SU-DHL-6 (cell line): ENCODE data around the gene KCTD19.
A peak's percentile ranks its signal among the peaks of the same experiment; 100 is the strongest.

Source experiments
- H2AFZ ChIP-seq: fragments of 200-600 bp; sonication (generic); 2 replicates; pipeline ENCODE4 v1.6.1; 2014; ENCODE audit warnings: low read depth, mild to moderate bottlenecking, moderate library complexity, mixed read lengths, antibody characterized with exemption, low read length; ENCODE audit not compliant: severe bottlenecking
- H3F3A ChIP-seq: fragments of 200-600 bp; shearing (Covaris generic); 2 replicates; pipeline ENCODE4 v1.6.0; 2016; ENCODE audit warnings: antibody characterized with exemption, mild to moderate bottlenecking; ENCODE audit not compliant: insufficient read depth
- H3K27ac ChIP-seq: fragments of 200-600 bp; sonication (generic); 2 replicates; pipeline ENCODE4 v1.5.1; 2016; ENCODE audit warnings: low read depth, mild to moderate bottlenecking, low read length, moderate library complexity, mixed read lengths
- H3K27me3 ChIP-seq: fragments of 200-600 bp; sonication (generic), shearing (Covaris generic); 2 replicates; pipeline ENCODE4 v1.6.0; 2014; ENCODE audit warnings: mild to moderate bottlenecking, low read length
- H3K36me3 ChIP-seq: fragments of 200-600 bp; sonication (generic); 2 replicates; pipeline ENCODE4 v1.6.1; 2014; ENCODE audit warnings: mild to moderate bottlenecking, low read length, mixed read lengths
- H3K4me2 ChIP-seq: fragments of 300-600, 200-600 bp; shearing (Covaris generic), sonication (generic); 2 replicates; pipeline ENCODE4 v1.6.0; 2014; ENCODE audit warnings: low read length, low read depth, mild to moderate bottlenecking; ENCODE audit not compliant: poor library complexity, severe bottlenecking
- H3K4me3 ChIP-seq: fragments of 200-600 bp; sonication (generic); 2 replicates; pipeline ENCODE4 v1.5.1; 2014; ENCODE audit warnings: antibody characterized with exemption, low read length, mild to moderate bottlenecking, mixed read lengths; ENCODE audit not compliant: insufficient read depth, poor library complexity, severe bottlenecking
- H3K79me2 ChIP-seq: fragments of 200-600 bp; sonication (generic); 2 replicates; pipeline ENCODE4 v1.6.1; 2014; ENCODE audit warnings: mild to moderate bottlenecking, low read length, moderate library complexity; ENCODE audit not compliant: insufficient read depth
- H3K9ac ChIP-seq: fragments of 200-600 bp; sonication (generic); 2 replicates; pipeline ENCODE4 v1.7.0; 2014; ENCODE audit warnings: mild to moderate bottlenecking, low read length
- H3K9me2 ChIP-seq: fragments of 200-600 bp; sonication (generic); replicated peaks from 2 replicates; pipeline ENCODE4 v1.6.1; 2014; ENCODE audit warnings: low read length; ENCODE audit not compliant: insufficient read depth
- H3K9me3 ChIP-seq: fragments of 200-600 bp; sonication (generic); 2 replicates; pipeline ENCODE4 v1.6.1; 2014; ENCODE audit warnings: low read length, mixed read lengths; ENCODE audit not compliant: insufficient read depth
- H4K20me1 ChIP-seq: fragments of 200-600 bp; sonication (generic); 2 replicates; pipeline ENCODE4 v1.6.1; 2014; ENCODE audit warnings: low read depth, mild to moderate bottlenecking, antibody characterized with exemption, low read length, moderate library complexity, mixed read lengths
- CTCF ChIP-seq: fragments of 200-600 bp; sonication (generic); IDR thresholded peaks from one replicate; pipeline ENCODE4 v1.5.1; 2017; ENCODE audit warnings: antibody characterized with exemption, mild to moderate bottlenecking, low read length, moderate library complexity; ENCODE audit not compliant: insufficient read depth, poor library complexity, severe bottlenecking
- EZH2phosphoT487 ChIP-seq: fragments of 200-600 bp; sonication (generic), shearing (Covaris generic); conservative IDR thresholded peaks from 2 replicates; pipeline ENCODE4 v1.6.1; 2018; ENCODE audit warnings: mild to moderate bottlenecking, antibody characterized with exemption, low read length, moderate library complexity, mixed read lengths

Gene KCTD19

GRCh38 chr16:67333315-67333714 is 6.8 kb upstream of the KCTD19 start:
- no peaks in the 10 kb centered on the region for H3K27me3 ChIP-seq
- no peak overlapping the region for H3K4me2 ChIP-seq
- TF ChIP-seq CTCF (no peak), EZH2phosphoT487 (no peak)
- H2AFZ ChIP-seq, result no peak overlapping the region
- H4K20me1 ChIP-seq, result no peaks in the 10 kb centered on the region
- no peaks in the 10 kb centered on the region for H3K9me3 ChIP-seq
- H3K9me2 ChIP-seq, result no peaks in the 10 kb centered on the region
- H3K9ac ChIP-seq, result no peak overlapping the region
- no peaks in the 10 kb centered on the region for H3K36me3 ChIP-seq
- H3K27ac ChIP-seq, result no peak overlapping the region
- no peaks in the 10 kb centered on the region for H3F3A ChIP-seq
- no peaks in the 10 kb centered on the region for H3K79me2 ChIP-seq
- H3K4me3 ChIP-seq, result no peak overlapping the region

- Histone ChIP-seq H3K4me3 (no peak overlapping the region), H2AFZ (no peak overlapping the region), H3F3A (no peaks in the 10 kb centered on the region), H3K27ac (no peak overlapping the region), H3K9me3 (no peaks in the 10 kb centered on the region), H3K27me3 (no peaks in the 10 kb centered on the region), H3K4me2 (no peak overlapping the region), H3K36me3 (no peaks in the 10 kb centered on the region), H3K79me2 (no peaks in the 10 kb centered on the region), H3K9ac (no peak overlapping the region), H4K20me1 (no peaks in the 10 kb centered on the region), H3K9me2 (no peaks in the 10 kb centered on the region)
- no peak for TF ChIP-seq EZH2phosphoT487
- no peak for TF ChIP-seq CTCF
These were observed 3.4 kb upstream of the KCTD19 start for GRCh38 chr16:67329901-67330300.

- Histone ChIP-seq H3K9me2 (no peaks in the 10 kb centered on the region), H3K4me2 (no peak overlapping the region), H3F3A (no peaks in the 10 kb centered on the region), H3K27ac (no peak overlapping the region), H3K79me2 (no peaks in the 10 kb centered on the region), H3K9ac (no peak overlapping the region), H3K9me3 (no peaks in the 10 kb centered on the region), H3K27me3 (no peaks in the 10 kb centered on the region), H2AFZ (no peak overlapping the region), H4K20me1 (no peaks in the 10 kb centered on the region), H3K4me3 (no peak overlapping the region), H3K36me3 (no peaks in the 10 kb centered on the region)
- TF ChIP-seq CTCF, result no peak
- TF ChIP-seq EZH2phosphoT487, result no peak
These were observed 1.2 kb upstream of the KCTD19 start for GRCh38 chr16:67327743-67328142.

- no peak overlapping the region for H3K27ac ChIP-seq
- H3K79me2 ChIP-seq, result no peaks in the 10 kb centered on the region
- H3K4me3 ChIP-seq, result peak overlapping the region; percentile 17
- H3K4me2 ChIP-seq, result peak overlapping the region; percentile 40
- H3K9ac ChIP-seq, result no peak overlapping the region
- H3K36me3 ChIP-seq, result no peaks in the 10 kb centered on the region
- no peaks in the 10 kb centered on the region for H4K20me1 ChIP-seq
- no peaks in the 10 kb centered on the region for H3K9me3 ChIP-seq
- no peaks in the 10 kb centered on the region for H3K9me2 ChIP-seq
- H2AFZ ChIP-seq, result no peak overlapping the region
- no peaks in the 10 kb centered on the region for H3F3A ChIP-seq
- TF ChIP-seq CTCF (no peak), EZH2phosphoT487 (no peak)
- no peaks in the 10 kb centered on the region for H3K27me3 ChIP-seq
These were observed 448 bp downstream of the KCTD19 start for GRCh38 chr16:67326115-67326471.
